Urinary bladder (tissue), 4 donors: Measurements from ENCODE around the gene MEPCE. TPM values are rescaled to one million over a fixed set of nuclear protein-coding genes. Genes with fewer than 3 reads are reported as not detected.
"Not testable (repeated sequence)": the region's sequence is repeated elsewhere in the genome, so short reads cannot be mapped to it uniquely, and the experiment has no call there.

Source experiments
- DNase-seq: peaks from one replicate; pipeline ENCODE4 v3.0.0-alpha.2; 2015; ENCODE audit errors: extremely low spot score
- H3K27ac ChIP-seq: one replicate; pipeline ENCODE4 v1.5.1; 2013; ENCODE audit warnings: low read depth, mild to moderate bottlenecking, moderate library complexity
- H3K36me3 ChIP-seq: one replicate; pipeline ENCODE4 v1.6.1; 2013; ENCODE audit warnings: mild to moderate bottlenecking, moderate library complexity; ENCODE audit not compliant: insufficient read depth
- H3K4me1 ChIP-seq: one replicate; pipeline ENCODE4 v1.6.1; 2013; ENCODE audit warnings: mild to moderate bottlenecking, moderate library complexity; ENCODE audit not compliant: insufficient read depth
- H3K4me3 ChIP-seq: one replicate; pipeline ENCODE4 v1.5.1; 2013; ENCODE audit warnings: low read depth, low read length
- WGBS: extraction: QIAGEN DNeasy Blood & Tissue Kit; methylation state at CpG from one replicate; pipeline ENCODE4 v1.1.7; 2013; 5-methylcytosine and 5-hydroxymethylcytosine counted together
- polyA plus RNA-seq: library from polyadenylated mRNA; stranded (reverse); fragments of 200-250 nt; gene quantifications from one replicate; pipeline ENCODE4 v1.2.3, GENCODE V29; 2013
- total RNA-seq: library from RNA; depleted of rRNA; stranded (reverse); fragments of >200 nt; gene quantifications from one replicate; pipeline ENCODE4 v1.2.3, GENCODE V29; 2014
- donor health status: healthy with polysubstance abuse.
- donor health status: healthy.

The MEPCE gene
- total and polyA plus RNA-seq, 2 donors, result 22.6 to 40.4 TPM

- H3K27ac ChIP-seq, result no peak overlapping the region
- H3K4me1 ChIP-seq, result no peaks in the 10 kb centered on the region
Measured at GRCh38 chr7:100433276-100433591, 3.6 kb downstream of the MEPCE start.

GRCh38 chr7:100433592-100434296 lies 4.1 kb downstream of the MEPCE start:
- WGBS, result 74% methylated on average over 10 of the region's 10 CpGs
- H3K4me3 ChIP-seq, result no peak overlapping the region
- no peaks in the 10 kb centered on the region for H3K36me3 ChIP-seq
- DNase-seq, result no peak
- no peak overlapping the region for H3K27ac ChIP-seq
- no peaks in the 10 kb centered on the region for H3K4me1 ChIP-seq

More at GRCh38 chr7:100433276-100433591, 3.6 kb downstream of the MEPCE start:
- 73% methylated on average over 4 of the region's 4 CpGs for WGBS
- Histone ChIP-seq H3K36me3 (no peaks in the 10 kb centered on the region), H3K4me3 (no peak overlapping the region)
- DNase-seq, result no peak

- no peaks in the 10 kb centered on the region for H3K36me3 ChIP-seq
Measured at GRCh38 chr7:100434297-100435144, 4.9 kb downstream of the MEPCE start.

GRCh38 chr7:100435401-100436304 lies 6.0 kb downstream of the MEPCE start:
- Histone ChIP-seq H3K36me3 (no peaks in the 10 kb centered on the region), H3K27ac (peak overlapping the region; percentile 98), H3K4me3 (peak overlapping the region; percentile 94), H3K4me1 (no peaks in the 10 kb centered on the region)
- DNase-seq, result no peak
- WGBS, result 2% methylated on average over 81 of the region's 81 CpGs

More at GRCh38 chr7:100434297-100435144, 4.9 kb downstream of the MEPCE start:
- WGBS, result 83% methylated on average over 22 of the region's 22 CpGs
- H3K4me3 ChIP-seq, result no peak overlapping the region
- H3K4me1 ChIP-seq, result no peaks in the 10 kb centered on the region
- no peak overlapping the region for H3K27ac ChIP-seq
- no peak for DNase-seq

- Histone ChIP-seq H3K4me1 (no peaks in the 10 kb centered on the region), H3K27ac (no peak overlapping the region), H3K4me3 (no peak overlapping the region), H3K36me3 (no peaks in the 10 kb centered on the region)
- 90% methylated on average over 28 of the region's 28 CpGs for WGBS
- no peak for DNase-seq
Measured at GRCh38 chr7:100437150-100438100, 7.8 kb downstream of the MEPCE start.

- no peak overlapping the region for H3K27ac ChIP-seq
- 61% methylated on average over 2 of the region's 2 CpGs for WGBS
Measured at GRCh38 chr7:100438172-100438571, 8.5 kb downstream of the MEPCE start.

GRCh38 chr7:100438731-100439130 lies 9.1 kb downstream of the MEPCE start:
- not testable (repeated sequence) for DNase-seq, H3K27ac ChIP-seq, H3K36me3 ChIP-seq, H3K4me3 ChIP-seq, H3K4me1 ChIP-seq
- WGBS, result 93% methylated on average over 8 of the region's 8 CpGs

More at GRCh38 chr7:100438172-100438571, 8.5 kb downstream of the MEPCE start:
- Histone ChIP-seq H3K4me1 (no peaks in the 10 kb centered on the region), H3K4me3 (no peak overlapping the region), H3K36me3 (no peaks in the 10 kb centered on the region)
- no peak for DNase-seq

GRCh38 chr7:100439244-100439643 lies 9.6 kb downstream of the MEPCE start:
- H3K4me3 ChIP-seq, H3K4me1 ChIP-seq, DNase-seq, H3K36me3 ChIP-seq, H3K27ac ChIP-seq: not testable (repeated sequence)
- WGBS, result 84% methylated on average over 7 of the region's 7 CpGs

- DNase-seq, result no peak
- 90% methylated on average over 11 of the region's 11 CpGs for WGBS
- no peaks in the 10 kb centered on the region for H3K36me3 ChIP-seq
Measured at GRCh38 chr7:100441641-100442535, 12.3 kb downstream of the MEPCE start.

GRCh38 chr7:100443096-100443840 lies 13.6 kb downstream of the MEPCE start:
- WGBS, result 93% methylated on average over 9 of the region's 9 CpGs
- Histone ChIP-seq H3K36me3 (no peaks in the 10 kb centered on the region), H3K4me1 (no peaks in the 10 kb centered on the region), H3K27ac (no peak overlapping the region), H3K4me3 (no peak overlapping the region)
- DNase-seq, result no peak

More at GRCh38 chr7:100441641-100442535, 12.3 kb downstream of the MEPCE start:
- no peaks in the 10 kb centered on the region for H3K4me1 ChIP-seq
- no peak overlapping the region for H3K4me3 ChIP-seq
- no peak overlapping the region for H3K27ac ChIP-seq
